DMS 273 treated with DMSO at 0.1 percent for 48 hours (cell line): ENCODE results near the gene NBDY.
"Not testable (repeated sequence)": the region's sequence is repeated elsewhere in the genome, so short reads cannot be mapped to it uniquely, and the experiment has no call there.

ENCODE experiments used
- DNase-seq: peaks from one replicate; lab custom pipeline; 2025; lab: John Stamatoyannopoulos, UW

NBDY gene, protein sequence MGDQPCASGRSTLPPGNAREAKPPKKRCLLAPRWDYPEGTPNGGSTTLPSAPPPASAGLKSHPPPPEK

GRCh38 chrX:56729152-56729850 lies at the start of gene NBDY:
NBDY (plus strand) TSS chrX:56729243; CDS start chrX:56729354, 111 bp downstream.
- peak; percentile 42 for DNase-seq

GRCh38 chrX:56704530-56704929 lies 24.5 kb upstream of the NBDY start:
- DNase-seq, result not testable (repeated sequence)

GRCh38 chrX:56726605-56727004 lies 2.4 kb upstream of the NBDY start:
- DNase-seq, result peak; percentile 23

- no peak for DNase-seq
Observed at GRCh38 chrX:56727531-56727930, 1.5 kb upstream of the NBDY start.

- DNase-seq, result no peak
Observed at GRCh38 chrX:56728321-56728720, 722 bp upstream of the NBDY start.

- DNase-seq, result no peak
Observed at GRCh38 chrX:56728752-56729151, 291 bp upstream of the NBDY start.

GRCh38 chrX:56733459-56734046 lies 4.5 kb downstream of the NBDY start:
- peak; percentile 20 for DNase-seq

- DNase-seq, result no peak
Observed at GRCh38 chrX:56736219-56736618, 7.2 kb downstream of the NBDY start.

DNA sequence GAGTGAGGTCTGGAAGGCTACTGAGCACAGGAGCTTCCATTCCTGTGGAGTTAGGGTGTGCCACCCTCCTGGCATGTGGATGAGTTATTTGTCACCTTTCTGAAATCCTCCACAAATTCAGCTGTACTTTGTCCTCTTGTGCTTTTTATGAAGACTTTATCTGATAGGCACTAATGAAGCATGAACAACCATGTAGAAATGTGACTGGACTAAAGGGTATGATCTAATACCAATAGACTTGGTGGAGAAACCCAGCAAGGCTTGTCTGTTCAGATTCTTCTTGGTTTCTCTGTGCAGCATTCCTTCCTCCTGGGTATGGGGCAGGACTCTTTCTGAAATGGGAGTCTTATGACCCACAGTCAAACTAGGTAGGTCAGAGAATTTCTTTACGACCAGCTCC lies 9.6 kb downstream of the NBDY start:
- DNase-seq, result no peak

- no peak for DNase-seq
Observed at GRCh38 chrX:56744996-56745395, 16.0 kb downstream of the NBDY start.

- DNase-seq, result no peak
Observed at GRCh38 chrX:56746996-56747395, 18.0 kb downstream of the NBDY start.

DNA sequence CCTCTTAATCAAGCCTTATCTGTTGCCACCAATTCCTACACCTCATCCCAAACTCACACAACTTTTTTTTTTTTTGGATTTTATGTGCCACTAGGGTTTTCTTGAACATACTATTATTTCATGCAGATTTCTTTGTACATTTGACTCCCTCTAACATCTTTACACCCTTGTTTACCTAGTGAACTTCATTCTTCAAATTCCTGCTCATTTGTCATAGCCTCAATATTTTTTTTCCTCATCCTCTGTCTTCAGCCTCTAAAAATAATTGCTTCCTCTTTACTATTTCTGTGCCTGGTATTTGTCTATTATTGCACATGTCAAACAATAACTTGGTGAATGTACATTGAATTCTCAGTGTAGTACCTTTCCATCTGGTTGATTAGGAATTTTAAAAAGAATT lies 22.0 kb downstream of the NBDY start:
- no peak for DNase-seq

DNA sequence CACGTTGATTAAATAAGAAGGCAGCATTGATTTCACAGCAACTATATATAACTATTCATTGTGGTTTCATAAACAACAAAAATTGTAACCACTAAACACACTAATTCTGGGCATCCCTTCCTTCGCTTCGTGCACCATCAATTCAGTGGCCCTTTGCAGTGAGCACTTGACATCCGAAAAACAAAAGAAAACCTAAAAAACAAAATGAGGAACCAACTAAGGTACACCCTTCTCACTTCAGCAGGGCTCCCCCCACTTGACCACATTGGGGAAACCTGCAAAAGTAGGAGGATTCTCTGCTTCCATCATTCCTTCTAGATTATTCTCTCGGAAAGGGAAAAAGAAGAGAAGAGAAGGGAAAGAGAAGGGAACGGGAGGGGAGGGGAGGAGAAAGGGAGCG lies 28.3 kb downstream of the NBDY start:
- DNase-seq, result no peak

- no peak for DNase-seq
Observed at GRCh38 chrX:56758456-56758855, 29.4 kb downstream of the NBDY start.

DNA sequence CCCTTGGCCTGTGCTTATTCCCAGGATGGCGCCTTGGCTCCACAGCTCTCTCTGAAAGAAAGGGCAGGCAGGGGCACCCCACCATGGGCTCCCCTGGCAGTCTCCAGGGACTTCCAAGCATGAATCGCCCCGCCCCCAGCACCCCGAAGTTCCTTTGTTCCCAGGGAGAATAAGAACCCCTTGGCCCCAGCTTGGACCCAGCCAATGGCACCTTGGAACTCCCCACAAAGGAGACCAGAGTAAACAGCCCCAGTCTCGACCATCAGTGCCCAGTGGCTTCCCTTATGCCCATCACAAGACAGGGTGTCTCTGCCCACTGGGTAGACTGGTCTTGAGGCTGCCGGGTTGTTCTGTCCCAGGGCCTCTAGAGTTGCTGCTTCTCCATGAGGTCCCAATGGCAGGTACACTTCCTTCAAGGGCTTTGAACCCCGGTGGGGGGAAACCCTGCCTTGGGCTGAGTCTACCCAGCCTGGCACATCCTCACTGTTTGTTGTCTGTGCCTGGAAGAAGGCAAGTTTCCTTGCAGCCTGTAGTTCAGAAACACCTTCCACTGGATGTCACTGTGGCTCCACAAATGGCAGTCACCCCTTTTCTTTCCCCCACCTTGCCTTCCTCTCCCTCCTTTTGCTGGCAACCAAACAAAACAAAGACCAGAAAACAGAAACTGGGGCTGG lies 30.8 kb downstream of the NBDY start:
- DNase-seq, result no peak

DNA sequence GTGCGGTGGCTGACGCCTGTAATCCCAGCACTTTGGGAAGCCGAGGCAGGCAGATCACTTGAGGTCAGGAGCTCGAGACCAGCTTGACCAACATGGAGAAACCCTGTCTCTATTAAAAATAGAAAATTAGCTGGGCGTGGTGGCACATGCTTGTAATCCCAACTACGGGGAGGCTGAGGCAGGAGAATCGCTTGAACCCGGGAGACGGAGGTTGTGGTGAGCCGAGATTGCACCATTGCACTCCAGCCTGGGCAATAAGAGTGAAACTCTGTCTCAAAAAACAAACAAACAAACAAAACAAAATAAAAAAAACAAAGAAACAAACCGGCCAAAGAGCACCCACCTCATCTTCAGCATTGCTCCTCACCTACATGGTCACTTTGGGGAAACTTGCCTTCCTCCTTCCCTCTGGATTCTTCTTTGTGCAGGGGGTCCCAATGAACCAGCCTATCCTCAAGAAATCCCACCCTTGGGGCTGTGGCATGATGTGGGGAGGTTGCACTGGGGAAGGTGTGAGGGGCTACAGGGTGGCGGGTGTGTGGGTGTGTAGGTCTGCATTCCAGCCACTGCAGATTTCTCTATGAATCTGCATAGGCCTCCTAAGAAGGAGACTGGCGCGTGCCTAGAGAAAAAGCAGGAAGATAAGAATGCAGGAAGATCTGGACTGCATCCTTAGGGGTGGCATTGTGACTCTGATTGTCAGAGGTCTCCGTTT lies 31.5 kb downstream of the NBDY start:
- not testable (repeated sequence) for DNase-seq

- no peak for DNase-seq
Observed at GRCh38 chrX:56761167-56761566, 32.1 kb downstream of the NBDY start.

DNA sequence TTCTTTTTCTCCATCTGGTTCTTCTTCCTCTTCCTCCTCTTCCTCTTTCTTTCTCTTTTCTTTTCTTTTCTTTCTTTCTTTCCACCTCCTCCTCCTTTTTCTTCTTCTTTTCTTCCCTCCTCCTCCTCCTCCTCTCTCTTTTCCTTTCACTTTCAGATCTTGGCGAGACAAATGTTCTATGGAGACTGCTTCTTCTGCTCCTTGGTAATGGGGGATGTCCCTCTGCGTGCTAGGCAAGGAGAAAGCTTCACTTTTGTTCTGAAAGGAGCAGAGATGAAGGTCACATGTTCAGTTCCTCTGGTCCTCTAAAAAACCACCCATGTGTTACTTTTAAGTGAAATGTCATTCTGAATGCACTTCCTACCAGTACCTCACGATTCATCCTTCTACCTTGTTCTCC lies 33.2 kb downstream of the NBDY start:
- DNase-seq, result no peak

GRCh38 chrX:56762707-56763555 lies 33.9 kb downstream of the NBDY start:
- DNase-seq, result no peak

DNA sequence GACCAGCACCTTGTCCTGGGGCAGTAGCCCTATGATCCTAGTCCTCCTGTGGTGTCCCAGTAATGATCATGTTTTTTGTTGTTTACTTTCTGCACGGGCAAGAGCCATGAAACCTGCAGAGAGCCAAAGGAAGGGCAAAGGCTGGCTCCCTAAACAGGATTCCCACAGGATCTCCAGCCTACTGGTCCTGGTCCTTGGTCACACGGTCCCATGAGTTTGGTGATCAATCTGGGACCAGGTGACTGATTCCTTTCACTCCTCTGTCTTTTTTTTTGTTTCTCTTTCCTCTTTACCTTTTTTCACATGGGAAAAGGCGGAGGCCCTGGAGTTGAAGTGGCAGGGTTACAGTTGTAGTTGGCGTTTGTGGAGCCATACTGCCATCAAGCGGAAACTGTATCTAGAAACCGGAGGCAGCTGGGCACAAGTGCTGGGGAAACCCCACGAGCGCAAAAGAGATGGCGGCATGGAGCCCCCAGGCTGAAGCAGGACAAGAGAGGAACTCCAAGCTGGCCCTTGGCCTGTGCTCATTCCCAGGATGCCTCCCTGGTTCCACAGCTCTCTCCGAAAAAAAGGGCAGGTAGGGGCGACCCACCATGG lies 34.6 kb downstream of the NBDY start:
- DNase-seq, result no peak
